Measurements from ENCODE around the gene NCOA1.
"Not testable (repeated sequence)": the region's sequence is repeated elsewhere in the genome, so short reads cannot be mapped to it uniquely, and the experiment has no call there.

The NCOA1 gene

DNA sequence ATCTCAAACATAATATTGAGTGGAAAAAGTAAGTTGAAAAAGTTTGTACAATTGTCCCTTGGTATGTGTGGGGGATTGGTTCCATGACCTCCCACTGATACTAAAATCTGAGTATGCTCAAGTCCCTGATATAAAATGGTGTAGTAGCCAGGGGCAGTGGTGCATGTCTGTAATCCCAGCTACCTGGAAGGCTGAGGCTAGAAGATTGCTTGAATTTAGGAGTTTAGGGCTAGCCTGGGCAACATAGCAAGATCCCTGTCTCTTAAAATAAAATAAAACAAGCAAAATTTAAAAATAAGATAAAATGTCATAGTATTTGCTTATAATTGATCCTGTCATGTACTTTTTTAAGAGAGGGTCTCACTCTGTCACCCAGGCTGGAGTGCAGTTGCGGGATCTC, 180.2 kb downstream of the NCOA1 start:
- TF ChIP-seq CTCF (IDR thresholded peaks at IDR 0.05): no peak

GRCh38 chr2:24672589-24672988, 181.5 kb downstream of the NCOA1 start:
- intact Hi-C loops (cut with DNase I; ENCODE audit: low total_unique reads): no loop called here
- Histone ChIP-seq H3K9me3 (no peaks in the 10 kb centered on the region), H3K27me3 (no peaks in the 10 kb centered on the region)

More for the DNA sequence above, 180.2 kb downstream of the NCOA1 start:
- intact Hi-C loops (cut with DNase I; ENCODE audit: low total_unique reads): no loop called here
- peaks cover 0 to 9% (median 6%) of the 10 kb centered on the region in 3 donors for H3K36me3 ChIP-seq
- H3K4me3 ChIP-seq: no peak overlapping the region
- H3K27ac ChIP-seq: no peak overlapping the region
- no peaks in the 10 kb centered on the region for H3K27me3 ChIP-seq
- no peaks in the 10 kb centered on the region for H3K9me3 ChIP-seq
- no peak for DNase-seq
- no peaks in the 10 kb centered on the region for H3K4me1 ChIP-seq

DNA sequence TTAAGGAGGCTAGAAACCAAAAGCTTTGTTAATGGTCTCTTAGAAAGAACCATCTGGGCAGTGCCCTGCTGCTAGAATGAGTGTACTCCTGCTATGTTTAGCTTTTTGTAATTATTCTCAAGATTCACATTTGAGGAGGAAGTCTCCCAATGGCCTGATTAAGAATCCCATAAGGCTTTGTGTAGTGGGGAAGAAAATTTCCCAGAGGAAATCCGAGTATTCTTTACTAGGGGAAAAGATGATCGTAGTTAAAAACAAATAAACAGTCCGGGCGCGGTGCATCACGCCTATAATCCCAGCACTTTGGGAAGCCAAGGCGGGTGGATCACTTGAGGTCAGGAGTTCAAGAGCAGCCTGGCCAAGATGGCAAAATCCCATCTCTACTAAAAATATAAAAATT, 184.3 kb downstream of the NCOA1 start:
- Histone ChIP-seq H3K36me3 (peaks cover 3 to 16% (median 9%) of the 10 kb centered on the region in 3 donors), H3K27ac (no peak overlapping the region), H3K4me1 (no peaks in the 10 kb centered on the region), H3K9me3 (no peaks in the 10 kb centered on the region), H3K4me3 (no peak overlapping the region), H3K27me3 (no peaks in the 10 kb centered on the region)
- intact Hi-C loops (cut with DNase I; ENCODE audit: low total_unique reads): no loop called here
- no peak for TF ChIP-seq CTCF (IDR thresholded peaks at IDR 0.05)
- DNase-seq: no peak

More at GRCh38 chr2:24672589-24672988, 181.5 kb downstream of the NCOA1 start:
- no peak for DNase-seq
- Histone ChIP-seq H3K4me3 (no peak overlapping the region), H3K36me3 (peaks cover 0 to 13% (median 0%) of the 10 kb centered on the region in 3 donors), H3K27ac (no peak overlapping the region), H3K4me1 (no peaks in the 10 kb centered on the region)
- TF ChIP-seq CTCF (IDR thresholded peaks at IDR 0.05): no peak

- H3K4me1 ChIP-seq: no peaks in the 10 kb centered on the region
- intact Hi-C loops (cut with DNase I; ENCODE audit: low total_unique reads): no loop called here
- TF ChIP-seq CTCF (IDR thresholded peaks at IDR 0.05): no peak
Measured at GRCh38 chr2:24676493-24676892, 185.4 kb downstream of the NCOA1 start.

DNA sequence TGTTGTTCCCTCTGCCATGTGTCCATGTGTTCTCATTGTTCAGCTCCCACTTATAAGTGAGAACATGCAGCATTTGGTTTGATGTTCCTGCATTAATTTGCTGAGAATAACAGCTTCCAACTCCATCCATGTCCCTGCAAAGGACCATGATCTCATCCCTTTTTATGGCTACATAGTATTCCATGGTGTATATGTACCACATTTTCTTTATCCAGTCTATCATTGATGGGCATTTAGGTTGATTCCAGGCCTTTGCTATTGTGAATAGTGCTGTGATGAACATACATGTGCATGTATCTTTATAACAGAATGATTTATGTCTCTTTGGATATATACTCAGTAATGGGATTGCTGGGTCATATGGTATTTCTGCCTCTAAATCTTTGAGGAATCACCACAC, 187.0 kb downstream of the NCOA1 start:
- H3K27me3 ChIP-seq; H3K27ac ChIP-seq; DNase-seq; H3K9me3 ChIP-seq; H3K4me3 ChIP-seq; intact Hi-C loops (cut with DNase I; ENCODE audit: low total_unique reads); H3K4me1 ChIP-seq: not testable (repeated sequence)
- peaks cover 5 to 18% (median 9%) of the 10 kb centered on the region in 3 donors for H3K36me3 ChIP-seq

More at GRCh38 chr2:24676493-24676892, 185.4 kb downstream of the NCOA1 start:
- H3K4me3 ChIP-seq: no peak overlapping the region
- DNase-seq: no peak
- H3K27me3 ChIP-seq: no peaks in the 10 kb centered on the region
- peaks cover 5 to 18% (median 9%) of the 10 kb centered on the region in 3 donors for H3K36me3 ChIP-seq
- H3K27ac ChIP-seq: no peak overlapping the region
- no peaks in the 10 kb centered on the region for H3K9me3 ChIP-seq

- TF ChIP-seq CTCF (IDR thresholded peaks at IDR 0.05): no peak
- Histone ChIP-seq H3K4me3 (no peak overlapping the region), H3K4me1 (no peaks in the 10 kb centered on the region), H3K36me3 (peaks cover 5 to 18% (median 9%) of the 10 kb centered on the region in 3 donors), H3K27ac (no peak overlapping the region), H3K27me3 (no peaks in the 10 kb centered on the region), H3K9me3 (no peaks in the 10 kb centered on the region)
- DNase-seq: no peak
- intact Hi-C loops (cut with DNase I; ENCODE audit: low total_unique reads): no loop called here
Measured at GRCh38 chr2:24680196-24680595, 189.1 kb downstream of the NCOA1 start.

Measured in tibial artery (tissue), 4 donors.